NCI-H146 treated with DMSO at 0.1 percent for 48 hours (cell line): ENCODE results near the gene RNASEH2B.

ENCODE experiments used
- DNase-seq: peaks from one replicate; lab custom pipeline; 2025; ENCODE audit not compliant: unreplicated experiment; lab: John Stamatoyannopoulos, UW

The RNASEH2B gene

DNA sequence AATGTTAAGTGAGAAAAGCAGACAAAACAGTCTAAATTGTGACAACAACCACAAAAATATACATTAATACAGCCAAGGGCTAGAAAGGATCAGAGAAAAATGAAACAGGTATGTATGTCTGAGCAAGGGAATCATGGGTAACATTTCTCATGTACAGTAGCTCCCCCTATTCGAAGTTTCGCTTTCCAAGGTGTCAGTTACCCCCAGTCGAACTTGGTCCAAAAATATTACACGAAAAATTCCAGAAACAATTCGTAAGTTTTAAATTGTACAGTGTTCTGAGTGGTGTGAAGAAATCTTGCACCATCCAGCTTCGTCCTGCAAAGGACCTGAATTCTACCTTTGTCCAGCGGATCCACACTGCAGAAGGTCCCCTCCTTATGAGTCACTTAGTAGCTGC lies 1.8 kb upstream of the RNASEH2B start:
- DNase-seq = no peak

DNA sequence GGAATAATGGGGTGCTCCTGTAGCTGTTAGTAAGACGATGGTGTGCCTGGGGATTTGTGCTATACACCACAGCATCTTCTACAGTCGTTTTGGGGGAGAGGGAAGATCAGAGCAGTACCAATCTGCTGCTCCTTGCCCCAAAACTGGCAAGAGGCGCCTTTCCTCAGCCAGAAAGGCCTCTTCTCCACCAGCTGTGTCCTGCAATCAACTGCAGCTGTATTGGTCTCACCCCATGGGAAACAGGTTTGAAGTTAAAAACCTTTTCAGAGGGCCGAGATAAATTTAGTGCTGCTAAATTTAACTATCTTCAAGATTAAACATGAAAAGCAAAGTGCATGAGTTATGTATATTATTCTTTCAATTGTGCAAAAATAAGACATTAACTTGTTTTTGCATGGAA lies 1.2 kb upstream of the RNASEH2B start:
- DNase-seq = no peak

DNA sequence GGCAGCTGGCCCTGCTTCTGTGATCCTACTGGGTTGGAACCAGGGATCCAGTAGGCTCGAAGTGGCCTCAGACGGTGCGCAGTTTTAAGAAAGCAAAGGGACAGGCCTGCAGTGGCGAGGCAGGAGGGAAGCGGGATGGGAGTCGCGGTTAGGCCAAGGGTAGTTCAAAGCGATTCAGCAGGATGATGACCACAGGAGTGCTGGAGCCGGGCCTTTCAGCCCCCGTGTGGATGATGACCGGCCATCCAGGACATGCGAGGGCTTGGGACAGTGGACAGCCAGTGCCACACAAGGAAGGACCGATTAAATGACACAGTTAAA lies 854 bp downstream of the RNASEH2B start:
- peak; percentile 22 for DNase-seq

DNA sequence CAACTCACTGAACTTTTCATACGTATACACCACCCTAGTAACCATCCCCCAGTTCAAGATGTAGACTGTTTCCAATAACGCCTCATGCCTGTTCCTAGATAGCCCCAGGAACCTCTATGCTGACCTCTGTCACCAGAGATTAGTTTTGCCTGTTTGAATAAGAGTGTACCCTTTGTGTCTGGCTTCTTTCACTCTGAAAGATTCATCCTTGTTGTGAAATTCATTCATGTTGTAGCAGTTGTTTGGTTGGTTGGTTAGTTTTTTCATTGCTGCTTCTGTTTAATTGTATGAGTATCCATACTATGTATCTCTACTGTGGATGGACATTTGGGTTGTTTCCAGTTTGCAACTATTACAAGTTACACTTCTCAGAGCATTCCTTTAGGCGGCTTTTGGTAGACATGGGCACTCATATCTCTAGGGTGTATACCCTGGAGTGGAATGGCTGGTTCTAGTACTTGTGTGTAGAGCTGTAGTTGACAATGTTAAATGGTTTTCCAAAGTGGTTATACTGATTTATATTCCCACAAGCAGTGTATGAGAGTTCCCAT lies 1.6 kb downstream of the RNASEH2B start:
- DNase-seq = no peak

DNA sequence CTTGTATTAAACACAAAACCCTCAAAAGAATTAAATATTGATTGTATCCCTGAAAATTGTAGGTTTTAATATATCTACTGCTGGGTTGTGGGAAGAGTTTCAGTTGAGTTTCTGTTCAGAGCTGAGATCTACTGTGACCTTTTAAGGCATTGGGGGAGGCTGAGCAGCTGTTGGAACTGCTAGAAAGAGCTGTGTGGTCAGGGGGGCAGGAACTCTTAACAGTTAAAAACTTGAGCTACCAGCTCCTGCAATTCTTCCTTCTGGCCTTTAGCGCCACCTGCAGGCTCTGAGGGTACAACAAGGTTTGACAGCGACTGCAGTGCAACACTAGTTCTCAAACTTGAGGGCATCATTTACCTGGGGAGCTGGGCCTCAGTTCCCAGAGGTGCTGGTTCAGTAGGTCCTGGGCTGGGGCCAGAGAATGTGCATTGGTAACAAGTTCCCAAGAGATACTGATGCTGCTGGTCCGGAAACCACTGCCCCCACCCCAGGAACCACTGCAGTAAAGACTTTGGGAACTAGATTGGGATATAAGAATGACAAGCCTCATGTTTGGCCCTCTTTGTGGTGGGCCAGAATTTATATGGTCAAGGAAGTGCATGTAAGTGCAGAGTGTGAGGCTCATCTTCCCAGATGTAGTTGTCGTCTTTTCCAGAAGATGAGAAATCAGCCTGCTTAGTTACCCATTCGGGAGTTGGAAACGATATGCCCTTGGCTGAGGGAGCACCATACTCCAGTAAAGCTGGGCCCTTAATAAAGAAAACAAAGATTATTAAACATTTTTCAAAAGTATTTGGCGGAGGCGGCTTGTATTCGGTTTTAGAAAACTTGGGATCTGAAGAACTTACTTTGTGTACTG lies 2.6 kb downstream of the RNASEH2B start:
- peak; percentile 51 for DNase-seq

DNA sequence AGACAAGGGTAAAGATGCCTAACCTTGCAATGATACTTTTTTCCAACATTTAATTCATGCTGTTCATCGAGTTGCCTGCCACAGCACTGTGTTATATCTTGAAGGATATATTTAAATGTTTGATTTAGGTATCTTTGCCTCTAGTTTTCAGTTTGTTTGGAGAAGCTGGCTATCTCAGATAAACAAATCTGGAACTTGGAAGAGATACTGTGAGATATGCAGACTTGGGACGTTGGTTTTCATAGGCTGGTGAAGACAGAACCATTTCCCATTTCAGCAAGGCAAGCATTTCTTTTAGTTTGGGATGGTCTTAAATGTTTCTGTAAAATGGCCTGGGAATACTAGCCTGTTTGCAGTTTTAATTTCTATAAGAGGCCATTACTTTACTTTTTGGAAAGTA lies 3.3 kb downstream of the RNASEH2B start:
- DNase-seq = no peak

DNA sequence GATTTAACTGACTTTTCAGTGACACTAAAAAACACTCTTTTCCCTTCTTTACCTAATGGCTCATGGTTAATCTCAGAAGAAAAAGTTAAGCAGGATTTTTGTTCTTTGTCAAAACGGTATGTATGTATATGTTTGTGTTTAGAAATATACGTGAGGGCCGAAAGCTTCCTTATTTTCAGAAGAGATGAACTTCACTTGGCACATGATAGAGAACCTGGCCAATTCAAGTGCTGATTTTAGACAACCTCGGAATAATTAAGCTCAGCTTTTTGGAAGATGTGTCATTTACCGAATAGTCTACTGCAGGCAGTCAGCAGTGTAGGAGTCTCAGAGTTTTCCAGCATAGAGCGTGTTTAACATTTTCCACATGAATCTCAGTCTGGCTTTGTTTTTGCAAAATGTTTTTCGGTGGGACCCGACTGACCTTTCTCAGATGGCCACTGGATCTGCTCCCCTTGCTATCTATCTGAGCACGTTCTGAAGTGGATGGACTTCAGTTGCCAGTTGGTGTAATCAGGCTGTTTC lies 4.6 kb downstream of the RNASEH2B start:
- no peak for DNase-seq

DNA sequence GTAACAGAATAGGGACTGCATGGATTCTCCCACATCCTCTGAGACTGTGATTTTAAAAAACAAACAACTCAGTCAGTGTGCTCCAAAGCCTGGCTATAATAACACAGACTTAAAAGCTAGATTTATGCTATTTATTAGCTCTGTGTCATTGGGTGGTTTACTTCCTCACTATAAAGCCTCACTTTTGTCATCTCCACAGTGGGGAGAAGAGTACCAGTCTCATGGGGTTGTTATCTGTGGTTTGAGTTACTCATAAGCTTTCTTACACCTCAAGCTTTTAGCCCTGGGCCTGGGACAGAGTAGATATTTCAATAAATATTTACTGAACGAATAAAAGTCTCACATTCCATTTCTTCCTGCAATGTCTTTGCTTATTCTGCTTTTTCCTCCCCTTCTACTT lies 5.3 kb downstream of the RNASEH2B start:
- DNase-seq = no peak

DNA sequence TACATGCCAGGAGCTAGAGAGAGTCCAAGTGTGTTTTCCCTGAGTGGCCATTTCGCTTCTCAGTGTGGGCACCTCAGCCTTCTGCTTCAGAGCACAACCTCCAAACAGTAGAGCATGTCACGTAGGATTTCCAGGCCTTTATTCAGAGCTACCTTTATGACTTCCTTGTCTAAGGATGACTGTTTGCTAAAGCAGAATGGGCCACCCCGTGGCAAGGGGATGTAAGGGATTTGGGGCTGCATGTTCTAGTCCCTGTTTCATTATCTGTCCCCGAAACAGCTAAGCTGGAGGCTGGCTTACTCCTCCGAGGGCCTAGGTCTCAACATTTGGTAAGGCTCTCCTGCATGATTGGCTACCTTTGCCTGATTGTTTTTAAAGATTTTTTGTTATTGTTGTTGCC lies 6.0 kb downstream of the RNASEH2B start:
- no peak for DNase-seq

DNA sequence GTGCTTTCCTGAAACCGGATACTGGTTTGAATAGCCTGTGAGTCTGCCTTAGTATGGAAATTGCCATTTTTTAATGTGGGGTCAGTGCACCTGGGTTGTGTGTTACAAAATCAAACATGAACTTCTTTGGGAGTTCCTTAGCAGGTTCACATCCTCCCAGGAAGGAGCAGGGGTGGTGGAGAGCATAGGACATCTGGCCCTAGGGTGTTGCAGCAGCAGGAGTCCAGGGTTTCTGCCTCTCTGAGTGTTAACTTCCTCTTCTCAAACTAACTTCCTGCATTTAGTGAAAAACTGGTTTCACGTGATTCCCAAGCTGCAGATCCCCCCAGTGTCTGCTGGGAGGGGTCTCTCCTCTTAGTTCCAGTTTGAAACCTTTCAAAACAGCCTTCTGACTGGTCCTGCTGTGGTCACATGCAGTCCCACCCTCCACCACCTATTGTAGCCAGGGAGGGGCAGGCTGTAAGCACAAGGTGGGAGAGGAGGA lies 7.2 kb downstream of the RNASEH2B start:
- DNase-seq = no peak

DNA sequence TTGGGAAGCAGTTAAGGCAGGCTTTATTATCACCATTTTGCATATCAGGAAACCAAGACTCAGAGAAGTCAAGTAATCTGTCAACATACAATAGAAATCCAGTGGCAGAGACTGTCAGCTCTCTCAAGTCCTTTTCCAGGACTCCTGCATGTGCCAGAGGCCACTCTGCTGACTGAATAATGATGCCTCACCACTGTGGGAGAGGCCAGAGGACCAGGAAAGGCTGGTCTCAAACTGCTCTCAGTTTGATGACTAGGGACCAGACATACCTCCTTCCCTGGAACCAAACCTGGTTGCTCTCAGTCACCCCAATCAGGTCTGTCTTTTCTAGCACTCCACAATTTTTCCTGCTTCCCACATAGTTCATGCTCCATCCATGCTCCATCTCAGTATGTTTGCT lies 8.0 kb downstream of the RNASEH2B start:
- DNase-seq = no peak

DNA sequence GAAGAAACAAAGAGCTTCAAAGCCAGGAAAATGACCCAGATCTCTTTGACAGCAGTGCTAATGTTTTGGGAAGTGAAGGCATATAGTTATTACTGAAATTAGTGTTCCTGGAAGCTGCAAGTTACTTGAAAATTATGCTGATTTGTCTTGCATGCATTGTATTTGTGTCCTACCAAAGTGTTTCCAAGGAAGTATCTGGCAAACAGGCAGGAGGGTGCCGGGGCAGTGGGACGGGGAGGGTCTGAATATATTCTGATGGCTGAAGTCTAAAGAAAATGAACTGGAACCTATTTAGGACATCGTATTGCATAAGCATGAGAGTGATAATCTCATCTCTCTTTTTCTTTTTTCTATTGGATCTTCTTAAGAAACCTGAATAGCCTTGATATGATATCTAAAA lies 9.0 kb downstream of the RNASEH2B start:
- DNase-seq = no peak

DNA sequence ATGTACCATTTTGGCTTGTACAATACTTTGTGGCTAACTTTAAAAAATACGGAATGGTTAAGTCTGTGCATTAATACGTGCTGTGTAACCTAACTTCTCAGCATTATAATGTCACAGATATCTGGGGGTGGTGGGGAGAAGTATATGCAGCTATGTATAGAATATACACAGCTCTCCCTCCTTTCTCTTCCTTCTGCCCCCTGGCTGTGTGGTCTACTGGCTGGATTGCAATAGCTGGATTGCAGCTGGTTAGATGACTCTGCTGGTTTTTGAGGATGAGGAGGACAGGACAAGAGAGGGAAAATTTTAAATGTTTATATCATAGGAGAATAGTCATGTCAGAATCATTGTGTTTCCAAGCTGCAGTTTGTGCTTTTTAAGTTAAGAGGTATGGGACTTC lies 9.7 kb downstream of the RNASEH2B start:
- DNase-seq = no peak

DNA sequence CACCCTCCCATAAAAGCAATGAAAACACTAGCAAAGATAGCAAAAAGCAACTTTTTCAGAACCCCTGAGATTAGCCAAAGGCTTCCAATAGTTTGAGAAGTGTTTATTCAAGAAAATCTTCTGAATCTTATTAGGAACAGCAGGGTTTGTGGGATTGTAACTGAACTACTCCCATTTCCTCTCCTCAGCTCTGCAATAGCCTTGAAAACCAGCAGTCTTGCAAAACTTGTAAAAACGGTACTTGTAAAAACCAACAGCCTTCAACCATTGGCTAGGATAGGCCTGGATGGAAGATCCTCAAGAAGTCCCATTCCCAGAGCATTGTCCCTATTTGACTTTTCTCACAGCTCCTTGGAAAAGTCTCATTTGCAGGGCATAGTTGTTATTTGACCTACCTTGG lies 12.1 kb downstream of the RNASEH2B start:
- DNase-seq = no peak

DNA sequence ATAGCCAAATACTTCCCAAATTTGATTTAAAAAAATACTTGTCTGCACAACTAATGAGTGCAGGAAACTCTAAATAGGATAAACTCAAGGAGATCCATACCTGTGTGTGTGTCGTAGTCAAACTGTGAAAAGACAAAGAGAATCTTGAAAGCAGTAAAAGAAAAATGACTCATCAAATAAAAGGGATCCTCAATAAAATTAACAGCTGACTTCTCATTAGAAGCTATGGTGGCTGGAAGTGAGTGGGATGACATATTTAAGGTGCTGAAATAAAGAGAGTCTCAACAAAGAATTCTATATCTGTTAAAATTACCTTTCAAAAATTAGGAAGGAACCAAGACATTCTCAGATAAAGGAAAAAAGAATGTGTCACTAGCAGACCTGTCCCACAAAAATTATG lies 13.7 kb downstream of the RNASEH2B start:
- DNase-seq = no peak

DNA sequence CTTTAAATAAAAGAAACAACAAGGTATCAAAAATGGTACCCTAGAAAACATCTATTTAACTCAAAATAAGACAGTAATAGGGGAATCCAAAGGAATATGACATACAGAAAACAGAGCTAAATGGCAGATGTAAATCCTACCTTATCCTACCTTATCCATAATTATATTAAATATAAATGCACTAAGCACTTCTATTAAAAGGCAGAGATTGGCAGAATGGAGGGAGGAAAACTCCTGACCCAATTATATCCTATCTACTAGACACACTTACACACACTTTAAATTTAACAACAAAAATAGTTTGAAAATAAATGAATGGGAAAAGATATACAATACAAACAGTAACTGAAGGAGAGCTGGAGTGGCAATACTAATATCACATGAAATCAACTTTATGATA lies 14.4 kb downstream of the RNASEH2B start:
- DNase-seq = no peak

DNA sequence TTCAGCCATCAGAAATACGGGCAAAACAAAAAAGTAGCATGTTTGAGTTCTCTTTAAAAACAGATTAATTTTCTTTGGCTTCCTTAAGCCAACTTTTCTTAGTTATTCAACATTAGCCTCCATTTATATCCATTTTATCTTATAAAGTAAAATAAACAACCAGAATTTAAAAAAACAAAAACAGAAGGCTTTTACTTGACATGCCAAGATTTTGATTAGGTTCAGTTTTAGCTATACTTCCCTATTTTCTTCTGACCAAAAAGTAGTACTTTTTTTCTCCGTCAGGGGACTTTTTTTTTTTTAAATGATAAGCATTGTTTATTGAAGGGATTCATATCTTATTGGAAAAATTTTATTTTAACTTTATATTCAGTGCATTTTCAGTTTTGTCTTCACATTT lies 18.1 kb downstream of the RNASEH2B start:
- DNase-seq = no peak

DNA sequence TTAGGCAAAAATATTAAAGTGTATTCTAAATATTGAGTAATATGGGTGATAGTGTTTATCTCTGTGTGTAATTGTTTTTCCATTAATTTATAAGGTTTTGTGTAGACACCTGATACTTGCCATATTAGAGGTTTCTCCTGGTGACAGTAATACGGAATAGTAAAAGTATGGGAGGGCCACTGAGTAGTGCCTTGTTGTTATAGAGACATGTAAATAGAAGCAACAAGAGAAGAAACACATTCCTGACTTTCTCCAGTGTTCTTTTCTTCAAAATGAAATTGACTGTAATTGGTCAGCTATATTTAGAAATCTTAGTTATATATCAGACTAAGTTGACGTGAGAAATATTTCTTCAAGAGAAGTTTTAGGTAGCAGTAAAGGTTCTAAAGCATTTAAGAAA lies 18.5 kb downstream of the RNASEH2B start:
- no peak for DNase-seq

DNA sequence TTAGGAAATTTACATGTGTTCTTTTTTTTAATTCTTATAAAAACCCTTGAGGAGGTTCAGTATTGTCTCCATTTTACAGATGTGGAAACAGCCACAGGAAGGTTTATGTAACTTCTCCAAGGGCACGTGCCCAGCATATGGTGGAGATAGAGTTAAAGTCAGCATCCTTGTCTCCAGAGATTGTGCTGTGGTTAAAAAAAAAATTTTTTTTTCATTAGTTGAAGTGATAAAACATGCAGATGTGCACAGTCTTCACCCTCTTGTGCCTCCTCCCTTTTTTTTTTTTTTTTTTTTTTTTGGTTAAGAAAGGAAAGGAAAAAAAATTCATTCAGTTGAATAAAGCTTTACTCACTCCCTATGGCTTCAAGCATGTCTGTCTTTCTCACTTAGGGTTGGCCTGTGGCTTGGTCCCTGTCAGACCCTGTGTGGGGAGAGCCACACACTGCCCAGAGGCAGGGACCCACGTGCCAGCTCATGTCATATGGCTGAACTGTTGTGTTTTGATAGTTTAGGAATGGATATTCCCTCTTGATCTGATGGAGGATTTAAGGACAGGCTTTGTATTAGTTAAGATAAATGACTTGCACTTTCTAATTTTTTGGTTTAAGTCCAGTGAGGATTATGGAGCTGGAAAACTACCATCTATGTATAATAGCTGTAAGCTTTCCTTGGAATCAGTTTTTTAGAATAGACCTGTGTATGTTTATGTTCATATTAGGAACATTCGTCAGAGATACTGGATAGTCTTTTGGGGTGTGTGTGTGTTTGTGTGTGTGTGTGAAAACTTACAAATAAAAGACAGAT lies 19.3 kb downstream of the RNASEH2B start:
- DNase-seq = no peak

DNA sequence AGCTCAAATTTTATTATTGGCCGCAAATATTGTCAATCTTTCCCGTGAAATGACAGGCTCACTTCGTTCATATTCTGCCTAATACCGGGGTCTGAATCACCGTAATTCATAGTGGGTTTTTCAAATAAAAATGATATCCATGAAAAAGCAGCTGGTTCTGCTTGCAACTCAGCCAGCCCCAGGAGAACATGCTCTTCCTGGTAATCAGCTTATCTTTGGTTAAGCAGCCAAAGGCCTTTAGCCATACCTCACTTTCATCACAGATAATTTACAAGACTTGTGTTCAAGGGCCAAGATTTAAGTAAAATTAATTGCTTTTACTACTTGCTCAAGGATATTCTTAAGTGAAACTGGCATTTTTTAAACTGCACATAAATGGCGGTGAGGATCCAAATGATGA lies 22.5 kb downstream of the RNASEH2B start:
- DNase-seq = no peak

DNA sequence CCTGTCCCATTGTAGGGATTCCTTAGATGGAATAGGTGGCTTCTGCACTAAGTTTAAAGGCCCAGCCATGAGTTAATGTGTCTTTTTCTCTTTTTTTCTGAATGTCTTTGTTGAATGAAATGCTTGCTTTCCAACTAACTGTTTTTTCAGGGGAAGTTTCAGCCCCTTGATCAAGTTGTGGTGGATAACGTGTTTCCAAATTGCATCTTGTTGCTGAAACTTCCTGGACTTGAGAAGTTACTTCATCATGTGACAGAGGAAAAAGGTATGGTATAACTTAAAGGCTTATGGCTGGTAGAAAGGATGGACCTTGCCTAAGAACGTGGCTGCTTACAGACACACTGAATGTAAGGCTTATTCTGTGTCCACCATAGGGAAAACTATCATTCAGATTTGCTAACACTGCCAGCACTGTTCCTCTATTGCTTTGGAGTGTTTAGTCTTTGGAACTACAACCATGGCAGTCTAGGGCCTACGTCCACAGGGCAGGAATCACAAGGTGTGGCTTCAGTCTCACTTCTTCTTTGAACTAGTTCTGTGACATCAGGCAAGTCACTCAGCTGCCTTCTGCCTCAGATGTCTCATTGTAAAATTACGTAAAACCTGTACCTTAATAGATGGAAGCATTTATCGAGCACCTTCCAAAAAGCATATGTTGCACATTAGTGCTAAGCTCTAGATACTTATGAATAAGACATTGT lies 25.3 kb downstream of the RNASEH2B start:
- no peak for DNase-seq
